ENCODE results near the gene HMOX1. TPM values are rescaled to one million over a fixed set of nuclear protein-coding genes. Genes with fewer than 3 reads are reported as not detected.

The HMOX1 gene
- polyA plus RNA-seq, 12 donors: 10.3 to 25.8 (median 13.3) TPM; not detected in 1

DNA sequence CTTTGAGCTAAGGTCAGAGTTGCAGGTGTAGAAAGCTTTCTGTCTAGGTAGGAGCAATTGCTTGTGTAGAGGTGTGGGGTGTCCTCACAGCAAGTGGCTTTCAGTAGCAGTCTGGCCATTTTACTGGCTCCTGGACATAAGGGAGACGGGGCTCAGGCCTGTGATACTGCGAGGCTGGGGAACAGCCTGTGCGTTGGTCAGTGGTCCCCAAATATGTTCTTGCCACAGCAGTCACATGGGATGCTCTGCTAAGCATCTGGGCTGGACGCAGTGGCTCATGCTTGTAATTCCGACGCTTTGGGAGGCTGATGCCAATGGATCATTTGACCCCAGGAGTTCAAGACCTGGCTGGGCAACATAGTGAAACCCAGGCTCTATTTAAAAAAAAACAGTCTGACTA lies 21.0 kb downstream of the HMOX1 start:
- no peak for DNase-seq

DNA sequence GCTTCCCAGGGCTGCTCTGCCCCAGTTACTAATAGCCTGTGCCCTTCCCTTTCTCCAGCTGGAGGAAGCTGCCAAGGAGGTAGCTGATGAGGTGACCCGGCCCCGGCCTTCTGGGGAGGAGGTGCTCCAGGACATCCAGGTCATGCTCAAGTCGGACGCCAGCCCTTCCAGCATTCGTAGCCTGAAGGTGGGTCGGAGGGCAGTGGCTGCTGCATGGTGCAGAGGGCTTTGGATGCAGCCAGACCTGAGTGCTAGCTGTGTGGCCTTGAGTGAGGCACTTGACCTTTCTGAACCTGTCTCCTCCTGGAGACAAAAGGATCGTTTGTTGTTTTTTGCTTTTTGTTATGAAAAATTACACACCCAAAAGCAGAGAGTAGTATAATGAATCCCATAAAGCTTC lies 22.5 kb downstream of the HMOX1 start:
- DNase-seq: no peak

DNA sequence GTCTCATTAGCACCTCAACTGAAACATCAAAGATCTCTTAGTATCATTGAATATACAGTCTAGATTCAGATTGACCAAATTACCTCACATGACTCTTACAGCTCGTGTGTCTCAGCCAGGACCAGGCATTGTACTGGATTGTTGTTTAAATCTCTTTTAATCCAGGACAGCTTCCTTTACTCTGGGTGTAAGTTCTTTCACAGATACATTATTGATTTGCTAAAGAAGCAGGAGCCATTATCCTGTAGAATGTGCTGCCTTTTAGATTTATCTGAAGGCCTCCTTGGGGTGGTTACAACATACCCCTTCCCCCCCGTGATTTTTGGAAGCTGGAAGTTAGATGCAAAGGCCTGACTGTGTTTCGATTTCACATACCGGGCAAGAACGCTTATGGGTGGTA lies 23.3 kb downstream of the HMOX1 start:
- DNase-seq: no peak

DNA sequence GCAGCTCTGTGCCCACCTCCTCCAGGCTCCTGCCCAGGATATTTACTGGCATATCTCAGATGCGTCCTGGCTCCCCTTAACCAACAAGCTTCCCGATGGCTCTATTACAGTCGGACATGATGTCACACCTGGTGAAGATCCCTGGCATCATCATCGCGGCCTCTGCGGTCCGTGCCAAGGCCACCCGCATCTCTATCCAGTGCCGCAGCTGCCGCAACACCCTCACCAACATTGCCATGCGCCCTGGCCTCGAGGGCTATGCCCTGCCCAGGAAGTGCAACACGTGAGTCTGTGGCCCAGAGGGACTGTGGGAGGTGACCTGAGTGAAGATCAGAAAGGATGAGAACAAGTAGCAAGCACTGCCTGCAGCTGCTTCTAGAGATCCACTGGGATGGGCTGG lies 25.5 kb downstream of the HMOX1 start:
- DNase-seq: no peak

DNA sequence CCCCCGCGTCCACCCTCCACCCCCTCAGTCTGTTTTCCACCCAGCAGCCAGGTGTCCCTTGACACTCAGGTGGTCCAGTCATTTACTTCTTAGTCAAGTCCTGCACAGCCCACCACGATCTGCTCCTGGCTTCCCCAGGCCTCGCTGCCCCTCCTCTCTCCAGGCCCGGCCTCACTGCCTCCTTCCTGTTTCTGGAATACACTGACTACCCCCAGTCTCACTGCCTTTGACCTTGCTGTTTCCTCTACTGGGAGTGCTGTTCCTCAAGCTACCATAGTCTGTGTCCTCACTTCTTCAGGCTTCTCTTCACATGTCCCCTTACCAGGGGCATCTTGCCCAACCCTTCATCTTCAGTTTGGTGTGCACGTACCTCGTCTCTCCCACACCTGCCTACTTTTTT lies 26.5 kb downstream of the HMOX1 start:
- no peak for DNase-seq

DNA sequence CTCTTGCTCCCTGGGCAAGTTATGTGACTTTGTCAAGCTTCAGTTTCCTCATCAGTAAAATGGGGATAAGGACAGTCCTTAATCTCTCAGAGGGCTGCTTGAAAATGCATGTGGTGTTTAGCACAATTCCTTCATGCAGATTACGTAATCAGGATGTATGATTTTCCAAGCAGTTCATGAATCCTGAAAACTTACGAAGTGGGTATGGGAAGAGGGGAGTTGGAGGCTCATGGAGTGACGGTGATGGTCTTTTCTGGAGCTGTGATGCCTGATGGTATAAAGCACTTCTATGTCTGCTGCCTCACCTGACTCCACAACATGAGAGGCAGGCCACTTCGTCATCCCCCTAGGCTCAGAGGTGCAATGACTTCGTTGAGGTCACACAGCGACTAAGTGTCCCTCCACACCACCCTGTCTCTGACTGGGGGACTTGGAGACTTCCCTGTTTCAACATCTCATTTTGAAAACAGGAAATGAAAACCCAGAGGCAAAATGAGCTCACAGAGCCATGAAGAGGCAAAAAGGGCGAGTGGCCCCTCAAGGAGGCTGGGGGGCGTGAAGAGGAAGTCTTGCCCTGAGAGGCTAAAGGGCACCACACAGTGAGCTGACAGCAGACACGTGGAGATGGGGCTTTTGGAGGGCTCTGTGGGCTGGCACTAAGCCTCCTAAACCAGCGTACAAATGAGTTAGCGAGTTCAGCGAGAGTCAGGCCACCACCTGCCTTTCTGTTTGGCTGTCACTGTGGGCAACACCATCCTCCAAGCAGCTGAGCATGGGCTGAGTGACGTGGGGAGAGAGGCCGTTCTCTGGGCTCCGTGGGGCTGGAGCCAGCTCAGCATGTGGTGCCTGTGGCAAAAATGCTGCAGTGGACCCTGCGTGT lies 29.1 kb downstream of the HMOX1 start:
- no peak for DNase-seq

DNA sequence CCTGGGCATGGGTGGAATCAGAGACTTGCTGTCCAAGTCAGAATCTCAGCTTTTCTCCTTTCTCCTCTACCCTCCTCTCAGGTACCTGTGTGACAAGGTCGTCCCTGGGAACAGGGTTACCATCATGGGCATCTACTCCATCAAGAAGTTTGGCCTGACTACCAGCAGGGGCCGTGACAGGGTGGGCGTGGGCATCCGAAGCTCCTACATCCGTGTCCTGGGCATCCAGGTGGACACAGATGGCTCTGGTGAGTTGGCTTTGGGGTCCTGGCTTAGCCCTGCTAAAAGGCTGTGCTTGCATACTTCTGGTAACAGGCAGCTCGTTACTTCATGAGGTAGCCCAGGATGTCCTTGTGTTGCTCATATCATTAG lies 29.8 kb downstream of the HMOX1 start:
- no peak for DNase-seq

DNA sequence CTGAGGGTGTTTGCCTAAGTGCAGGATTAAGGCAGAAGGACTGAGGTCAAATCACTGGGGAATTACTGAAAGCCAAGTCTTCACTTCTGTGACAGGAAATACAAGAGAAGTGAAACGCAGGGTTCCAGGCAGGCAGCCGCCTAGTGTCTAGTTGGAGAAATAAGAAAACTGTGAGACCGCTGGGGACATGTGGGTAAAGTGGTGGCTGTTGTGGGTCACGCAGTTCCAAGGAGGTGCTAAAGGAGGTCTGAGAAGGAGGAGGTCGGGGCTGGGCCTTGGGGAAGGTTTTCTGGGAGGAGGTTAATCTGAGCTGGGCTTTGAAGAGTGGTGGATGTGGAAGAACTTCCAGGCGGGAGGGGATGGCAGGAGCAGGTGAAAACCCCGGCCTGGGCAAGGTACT lies 30.2 kb downstream of the HMOX1 start:
- no peak for DNase-seq

DNA sequence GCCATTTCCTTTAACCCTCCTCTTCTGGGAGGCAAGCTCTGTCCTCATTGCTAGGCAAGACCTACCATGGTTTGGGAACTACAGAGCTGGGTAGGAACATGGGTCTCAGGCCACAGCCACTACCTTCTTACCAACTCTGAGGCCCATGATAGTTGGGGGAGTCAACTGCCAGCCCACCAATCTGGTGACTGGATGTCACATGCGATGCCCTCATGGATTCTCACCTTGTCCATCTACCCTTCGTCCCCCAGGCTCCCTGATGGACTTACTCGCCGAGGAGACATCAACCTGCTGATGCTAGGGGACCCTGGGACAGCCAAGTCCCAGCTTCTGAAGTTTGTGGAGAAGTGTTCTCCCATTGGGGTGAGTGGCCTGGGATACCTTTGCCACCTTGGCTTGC lies 32.7 kb downstream of the HMOX1 start:
- no peak for DNase-seq

DNA sequence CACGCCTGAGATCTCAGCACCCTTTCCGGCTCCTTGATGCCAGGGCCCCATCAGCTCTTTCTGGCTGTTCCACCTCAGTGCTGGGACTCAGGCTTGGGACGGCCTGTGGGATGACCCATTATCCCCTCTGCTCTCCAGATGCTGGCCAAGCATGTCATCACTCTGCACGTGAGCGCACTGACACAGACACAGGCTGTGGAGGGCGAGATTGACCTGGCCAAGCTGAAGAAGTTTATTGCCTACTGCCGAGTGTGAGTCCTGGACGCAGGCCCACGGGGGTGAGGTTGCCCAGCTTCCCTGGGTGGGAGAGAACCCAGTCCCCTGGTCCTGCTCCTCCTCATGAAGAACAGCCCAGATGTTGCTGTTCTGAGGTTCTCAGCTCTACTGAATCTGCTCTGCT lies 36.7 kb downstream of the HMOX1 start:
- no peak for DNase-seq

DNA sequence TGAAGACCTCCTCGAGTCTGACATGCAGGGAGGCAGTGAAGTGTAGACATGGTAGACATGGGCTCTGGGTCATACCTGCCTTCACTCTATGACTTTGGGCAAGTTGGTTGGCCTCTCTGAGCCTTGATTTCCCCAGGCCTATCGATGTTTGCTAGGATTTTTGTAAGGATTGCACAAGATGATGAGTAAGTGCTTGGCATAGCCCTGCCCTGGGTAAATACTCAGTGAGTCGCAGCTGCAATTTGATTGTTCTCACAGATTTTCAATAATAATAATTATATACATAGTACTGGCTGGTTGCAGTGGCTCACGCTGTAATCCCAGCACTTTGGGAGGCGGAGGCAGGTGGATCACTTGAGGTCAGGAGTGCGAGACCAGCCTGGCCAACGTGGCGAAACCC lies 37.2 kb downstream of the HMOX1 start:
- no peak for DNase-seq

DNA sequence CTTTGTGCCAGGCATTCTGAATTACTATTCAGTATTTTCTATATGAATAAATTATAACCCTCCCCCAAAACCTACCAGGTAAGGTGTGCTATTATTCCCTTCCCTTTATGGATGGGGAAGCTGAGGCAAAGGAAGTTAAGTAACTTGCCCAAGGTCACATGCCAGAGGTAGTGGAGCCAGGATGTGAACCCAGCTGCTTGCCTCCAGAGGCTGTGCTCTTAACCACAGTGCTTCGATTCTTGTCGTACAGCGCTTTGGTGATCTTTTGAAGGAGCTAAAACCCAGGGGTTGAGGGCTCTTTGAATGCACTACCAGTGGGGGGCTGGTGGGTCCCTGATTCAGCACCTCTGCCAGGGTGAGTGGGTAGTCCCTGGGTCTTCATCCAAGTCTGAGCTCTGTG lies 37.8 kb downstream of the HMOX1 start:
- DNase-seq: no peak

DNA sequence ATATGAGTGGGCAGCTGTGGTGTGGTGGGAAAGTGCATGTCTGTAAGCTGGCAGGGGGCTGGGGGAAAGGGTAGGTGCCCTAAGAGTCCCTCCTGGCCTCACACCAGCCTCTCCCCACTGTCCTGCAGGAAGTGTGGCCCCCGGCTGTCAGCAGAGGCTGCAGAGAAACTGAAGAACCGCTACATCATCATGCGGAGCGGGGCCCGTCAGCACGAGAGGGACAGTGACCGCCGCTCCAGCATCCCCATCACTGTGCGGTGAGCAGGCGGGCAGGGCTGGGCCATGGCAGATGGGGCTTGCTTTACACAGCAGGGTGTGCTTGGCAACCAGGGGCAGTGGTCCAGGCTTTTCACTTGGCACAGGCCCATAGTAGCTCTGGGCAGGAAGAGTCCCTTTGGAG lies 38.9 kb downstream of the HMOX1 start:
- no peak for DNase-seq

DNA sequence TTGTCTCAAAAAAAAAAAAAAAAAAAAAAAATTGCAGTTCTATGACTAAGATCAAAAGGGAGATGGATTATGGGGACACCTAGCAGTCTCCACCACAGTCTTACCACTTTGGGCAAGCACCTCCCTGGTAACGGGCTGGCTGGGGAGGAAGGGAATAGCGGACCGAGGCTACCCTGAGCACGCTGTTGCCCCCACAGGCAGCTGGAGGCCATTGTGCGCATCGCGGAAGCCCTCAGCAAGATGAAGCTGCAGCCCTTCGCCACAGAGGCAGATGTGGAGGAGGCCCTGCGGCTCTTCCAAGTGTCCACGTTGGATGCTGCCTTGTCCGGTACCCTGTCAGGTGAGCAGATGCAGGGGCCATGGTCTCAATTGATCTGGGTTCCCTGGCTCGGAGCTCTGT lies 40.2 kb downstream of the HMOX1 start:
- DNase-seq: no peak

DNA sequence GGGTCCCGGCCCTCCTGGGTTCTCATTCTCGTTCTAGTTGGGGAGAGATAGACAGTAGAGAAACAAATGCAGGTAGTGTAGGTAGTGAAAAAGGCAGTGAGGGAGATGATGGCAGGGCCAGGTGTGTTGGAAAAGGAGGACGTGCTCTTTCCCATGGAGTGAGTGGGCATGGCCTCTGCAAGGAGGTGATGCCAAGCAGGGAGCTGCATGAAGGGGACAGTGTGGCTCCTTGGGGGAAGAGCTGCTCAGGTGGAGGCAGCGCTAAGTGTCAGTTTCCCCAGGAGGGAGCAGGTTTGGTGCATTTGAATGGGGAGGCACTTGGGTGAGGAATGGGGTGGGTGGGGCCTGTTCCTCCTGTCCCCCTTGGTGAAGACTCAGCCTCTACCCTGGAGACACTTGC lies 41.2 kb downstream of the HMOX1 start:
- DNase-seq: no peak

DNA sequence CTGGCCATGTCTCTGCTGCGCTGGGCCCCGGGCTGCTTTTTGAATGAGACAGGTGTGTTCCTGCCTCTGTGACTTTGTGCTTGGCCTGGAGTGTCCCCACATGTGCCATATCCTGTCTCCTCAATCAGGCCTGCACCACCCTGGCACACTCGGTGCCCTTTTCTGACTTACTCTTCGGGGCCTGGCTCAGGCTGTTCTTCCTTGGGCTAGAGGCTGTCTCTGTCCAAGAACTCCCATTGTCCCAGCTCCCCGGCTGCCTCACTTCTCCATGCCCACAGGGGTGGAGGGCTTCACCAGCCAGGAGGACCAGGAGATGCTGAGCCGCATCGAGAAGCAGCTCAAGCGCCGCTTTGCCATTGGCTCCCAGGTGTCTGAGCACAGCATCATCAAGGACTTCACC lies 42.0 kb downstream of the HMOX1 start:
- DNase-seq: no peak

DNA sequence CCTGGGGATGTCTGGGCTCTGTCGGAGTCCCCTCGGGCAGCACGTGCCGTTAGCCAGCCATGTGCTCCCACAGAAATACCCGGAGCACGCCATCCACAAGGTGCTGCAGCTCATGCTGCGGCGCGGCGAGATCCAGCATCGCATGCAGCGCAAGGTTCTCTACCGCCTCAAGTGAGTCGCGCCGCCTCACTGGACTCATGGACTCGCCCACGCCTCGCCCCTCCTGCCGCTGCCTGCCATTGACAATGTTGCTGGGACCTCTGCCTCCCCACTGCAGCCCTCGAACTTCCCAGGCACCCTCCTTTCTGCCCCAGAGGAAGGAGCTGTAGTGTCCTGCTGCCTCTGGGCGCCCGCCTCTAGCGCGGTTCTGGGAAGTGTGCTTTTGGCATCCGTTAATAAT lies 43.2 kb downstream of the HMOX1 start:
- DNase-seq: no peak

DNA sequence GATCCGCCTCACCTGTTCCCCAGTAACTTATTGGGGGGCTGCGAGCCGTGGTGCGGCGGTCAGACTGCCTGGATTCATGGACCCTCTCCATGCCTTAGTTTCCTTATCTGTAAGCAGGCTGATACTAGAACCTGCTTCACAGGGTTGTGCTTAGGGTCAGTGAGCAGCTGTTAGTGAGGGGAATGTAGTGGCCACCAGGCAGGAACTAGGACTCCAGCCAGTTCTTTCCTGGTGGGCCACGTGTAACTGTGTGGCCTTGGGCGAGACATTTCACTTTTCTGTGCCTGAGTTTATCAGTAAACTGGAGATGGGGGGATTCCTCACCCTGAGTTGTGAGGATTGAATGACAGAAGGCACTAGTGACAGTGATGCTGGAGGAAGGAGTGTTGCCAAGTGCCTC lies 43.9 kb downstream of the HMOX1 start:
- DNase-seq: no peak

DNA sequence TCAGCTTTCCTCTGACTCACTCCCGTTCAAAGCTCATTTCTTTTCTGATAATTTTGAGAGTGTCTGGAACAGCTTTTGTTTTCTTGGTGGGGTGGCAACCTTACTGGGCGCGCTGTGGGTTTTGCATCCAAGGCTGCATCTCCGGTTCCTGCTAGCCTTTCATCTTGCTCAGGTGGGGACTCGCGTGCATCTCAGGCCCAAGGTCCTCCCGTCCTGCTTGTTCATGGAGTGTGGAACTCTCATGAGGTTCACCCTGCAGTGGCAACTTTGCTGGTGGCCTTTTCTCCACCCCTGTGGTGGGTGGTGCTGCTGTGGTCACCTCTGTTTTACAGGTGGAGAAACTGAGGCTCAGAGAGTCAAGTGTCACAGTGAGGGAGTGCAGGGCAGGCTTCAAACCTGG lies 44.6 kb downstream of the HMOX1 start:
- DNase-seq: no peak

DNA sequence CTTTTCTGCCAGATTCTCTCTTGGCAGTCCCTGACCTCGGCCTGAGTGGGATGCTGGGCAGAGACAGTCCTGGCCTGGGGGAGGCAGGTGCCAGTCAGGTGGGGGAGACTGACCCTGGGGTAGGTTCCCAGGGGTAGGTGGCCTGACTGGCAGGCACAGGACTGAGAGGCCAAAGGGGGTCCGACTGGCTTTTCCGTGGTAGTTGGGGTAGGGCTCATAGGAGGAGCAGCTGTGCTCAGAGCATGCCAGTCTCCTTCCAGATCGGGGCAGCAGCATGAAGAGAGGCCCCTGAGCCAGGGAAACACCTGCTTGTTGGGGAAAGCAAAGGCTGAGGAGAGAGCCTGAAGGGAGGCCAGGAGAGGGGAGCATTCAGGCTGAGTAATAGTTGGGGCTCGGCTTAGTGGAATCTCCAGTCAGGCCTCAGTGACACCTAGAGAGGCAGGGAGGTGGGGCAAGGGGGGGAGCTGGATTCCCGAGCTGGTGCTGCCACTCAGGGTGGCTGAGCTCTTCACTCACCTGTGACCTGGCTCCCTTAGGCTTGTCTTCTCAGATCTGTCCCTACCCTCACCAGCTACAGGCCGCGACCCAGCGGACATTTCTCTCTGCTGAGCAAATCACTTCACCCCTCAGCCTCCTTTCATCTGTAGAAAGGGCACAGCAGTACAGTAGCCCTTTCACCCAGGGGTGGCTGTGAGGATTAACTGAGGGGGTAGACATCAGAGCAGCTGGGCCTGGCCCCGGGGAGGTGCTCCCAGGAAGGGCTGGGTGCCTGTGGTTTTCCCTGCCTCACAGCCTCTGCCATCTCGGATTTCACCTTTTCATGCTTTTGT lies 45.3 kb downstream of the HMOX1 start:
- no peak for DNase-seq

DNA sequence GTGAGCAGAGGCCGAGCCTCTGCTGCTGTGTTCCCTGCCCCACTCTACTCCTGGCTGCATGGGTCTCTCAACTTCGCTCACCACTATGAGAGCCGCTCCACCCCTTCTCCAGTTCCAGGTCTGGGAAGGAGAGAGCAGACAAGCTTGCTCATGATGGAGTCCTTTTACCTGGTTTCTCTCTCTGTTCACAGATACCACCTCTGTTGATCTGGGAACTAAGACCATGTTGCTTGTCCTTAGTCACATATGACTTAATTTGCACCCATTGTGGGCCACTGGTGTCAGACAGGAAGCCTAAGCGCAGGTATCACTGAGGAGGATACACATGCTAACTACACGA lies 45.9 kb downstream of the HMOX1 start:
- no peak for DNase-seq

DNA sequence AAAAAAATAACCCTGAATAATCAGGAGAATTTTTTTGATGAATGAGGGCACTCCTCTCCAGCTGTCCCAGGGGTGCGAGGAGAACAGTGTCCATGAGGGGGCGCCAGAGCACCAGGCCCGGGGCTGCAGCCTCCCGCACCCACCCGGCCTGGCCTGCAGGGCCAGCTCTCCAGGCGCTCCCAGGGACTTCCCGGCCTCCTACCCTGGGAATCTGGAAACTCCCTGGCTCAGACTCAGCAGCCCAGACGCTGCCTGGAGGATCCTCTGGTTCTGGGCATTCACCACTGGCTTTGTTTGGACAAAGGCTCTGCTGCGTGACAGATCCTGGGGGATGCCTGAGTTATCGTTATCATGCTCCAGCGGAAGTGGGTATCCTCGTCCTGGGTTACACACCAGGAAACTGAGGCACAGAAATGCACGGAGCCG lies 50.0 kb downstream of the HMOX1 start:
- DNase-seq: peak; percentile 84

DNA sequence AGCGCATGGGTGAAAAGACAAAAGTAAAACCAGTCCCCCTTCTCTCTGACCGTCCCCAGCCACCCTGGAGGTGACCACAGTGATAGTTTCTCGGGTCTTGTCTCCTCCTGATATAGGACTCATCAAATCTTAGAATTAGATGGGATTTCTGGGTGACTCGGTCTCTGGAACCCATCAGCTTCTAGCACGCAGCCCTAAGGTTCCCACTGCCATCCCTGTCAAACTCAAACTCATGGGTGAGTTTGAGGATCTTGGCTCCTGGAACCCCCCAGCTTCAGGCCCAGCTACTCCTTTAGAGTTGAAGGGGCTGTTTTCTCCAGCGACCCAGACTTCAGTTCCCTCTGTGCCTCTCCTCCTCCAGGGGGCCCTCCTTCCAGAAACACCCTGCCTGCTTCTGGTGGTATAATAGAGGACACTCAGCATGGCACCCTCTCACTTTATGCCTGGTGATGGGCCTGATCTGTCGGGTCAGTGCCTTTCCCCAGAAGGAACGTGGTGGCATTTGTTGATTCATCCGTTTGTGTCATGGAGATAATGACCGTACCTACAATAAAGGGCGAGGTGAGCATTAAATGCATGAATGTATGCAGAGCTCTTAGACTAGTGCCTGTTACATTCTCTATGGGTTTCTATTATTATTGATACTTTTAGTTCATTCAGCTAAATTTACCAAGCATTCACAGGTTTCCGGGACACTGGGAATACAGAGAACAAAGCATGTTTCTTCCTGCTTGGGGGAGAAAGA lies 50.8 kb downstream of the HMOX1 start:
- no peak for DNase-seq

All from muscle of arm (tissue), 12 donors.